Fibroblast of mammary gland (primary cell): Measurements from ENCODE around the gene PANK3.

ENCODE experiments used
- DNase-seq: peaks from one replicate; pipeline ENCODE4 v3.0.0-alpha.2; 2010; ENCODE audit warnings: low read depth
- H3K4me3 ChIP-seq: 2 replicates; pipeline ENCODE4 v1.5.1; 2011; ENCODE audit warnings: low read depth, mild to moderate bottlenecking, low read length, moderate library complexity; ENCODE audit not compliant: control insufficient read depth
- TF ChIP-seq, protein P1 (sequence below): conservative IDR thresholded peaks from 2 replicates; pipeline ENCODE4 v1.5.1; 2011; ENCODE audit warnings: low read depth, low read length, inconsistent platforms; ENCODE audit not compliant: control insufficient read depth, insufficient read depth

Gene PANK3

DNA sequence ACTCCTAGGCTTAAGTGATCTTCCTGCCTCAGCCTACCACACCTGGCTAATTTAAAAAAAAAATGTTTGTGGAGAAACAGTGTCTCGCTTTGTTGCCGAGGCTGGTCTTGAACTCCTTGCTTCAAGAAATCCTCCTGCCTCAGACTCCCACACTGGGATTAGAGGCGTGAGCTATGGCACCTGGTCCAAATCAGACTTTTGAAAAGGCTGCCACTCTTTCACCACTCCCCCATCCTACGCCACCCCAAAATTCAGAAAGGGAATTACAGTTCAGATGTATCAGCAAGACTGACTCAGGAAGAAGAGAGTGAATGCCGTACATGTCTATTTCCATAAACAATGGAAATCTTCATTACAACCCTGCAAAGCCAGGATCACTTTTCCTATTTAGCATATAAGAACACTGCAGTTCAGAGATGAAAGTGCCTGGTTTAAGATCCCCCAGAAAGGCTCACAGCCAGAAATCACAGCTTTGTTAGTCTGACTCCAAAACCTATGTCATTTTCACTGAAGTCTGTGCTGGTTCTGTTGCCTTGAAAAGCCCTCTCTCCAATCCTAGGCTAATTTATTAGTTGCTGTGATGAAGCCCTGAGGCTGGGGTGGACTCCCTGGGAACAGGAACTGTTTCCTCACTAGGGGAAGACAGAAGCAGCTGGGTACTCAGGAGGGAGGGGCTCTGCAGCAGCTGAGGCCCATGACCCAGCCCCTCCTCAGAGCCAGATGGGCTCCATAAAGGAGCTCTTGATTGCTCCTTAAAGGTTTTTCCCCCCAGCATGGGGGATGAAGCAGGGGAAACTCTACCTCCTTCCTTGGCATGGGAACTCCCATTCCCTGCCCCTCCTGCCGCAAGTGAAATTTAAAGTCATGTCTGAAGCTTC, 46.9 kb downstream of the PANK3 start:
- DNase-seq: no peak
- TF ChIP-seq, protein P1, sequence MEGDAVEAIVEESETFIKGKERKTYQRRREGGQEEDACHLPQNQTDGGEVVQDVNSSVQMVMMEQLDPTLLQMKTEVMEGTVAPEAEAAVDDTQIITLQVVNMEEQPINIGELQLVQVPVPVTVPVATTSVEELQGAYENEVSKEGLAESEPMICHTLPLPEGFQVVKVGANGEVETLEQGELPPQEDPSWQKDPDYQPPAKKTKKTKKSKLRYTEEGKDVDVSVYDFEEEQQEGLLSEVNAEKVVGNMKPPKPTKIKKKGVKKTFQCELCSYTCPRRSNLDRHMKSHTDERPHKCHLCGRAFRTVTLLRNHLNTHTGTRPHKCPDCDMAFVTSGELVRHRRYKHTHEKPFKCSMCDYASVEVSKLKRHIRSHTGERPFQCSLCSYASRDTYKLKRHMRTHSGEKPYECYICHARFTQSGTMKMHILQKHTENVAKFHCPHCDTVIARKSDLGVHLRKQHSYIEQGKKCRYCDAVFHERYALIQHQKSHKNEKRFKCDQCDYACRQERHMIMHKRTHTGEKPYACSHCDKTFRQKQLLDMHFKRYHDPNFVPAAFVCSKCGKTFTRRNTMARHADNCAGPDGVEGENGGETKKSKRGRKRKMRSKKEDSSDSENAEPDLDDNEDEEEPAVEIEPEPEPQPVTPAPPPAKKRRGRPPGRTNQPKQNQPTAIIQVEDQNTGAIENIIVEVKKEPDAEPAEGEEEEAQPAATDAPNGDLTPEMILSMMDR: no peak
- no peak overlapping the region for H3K4me3 ChIP-seq

DNA sequence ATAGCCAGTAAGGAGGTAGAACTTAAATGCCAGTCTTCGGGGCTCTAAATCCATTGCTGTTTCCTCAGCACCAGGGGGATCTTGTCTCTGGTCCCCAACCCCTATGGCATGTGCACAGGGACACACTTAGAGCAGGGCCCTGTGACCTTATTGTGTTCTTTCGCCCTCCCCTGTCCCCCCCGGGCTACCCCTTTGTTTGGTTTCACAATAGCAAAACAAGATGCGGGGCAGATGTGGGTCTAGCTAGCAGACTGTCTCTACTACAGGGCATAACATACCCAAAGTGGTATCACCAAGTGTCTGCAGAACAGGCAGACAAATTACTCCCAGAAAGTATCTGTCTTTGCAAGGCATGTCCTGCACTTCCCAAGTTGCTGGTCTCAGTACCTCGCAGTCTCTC, 48.0 kb downstream of the PANK3 start:
- no peak overlapping the region for H3K4me3 ChIP-seq
- TF ChIP-seq, protein P1: no peak
- DNase-seq: no peak

DNA sequence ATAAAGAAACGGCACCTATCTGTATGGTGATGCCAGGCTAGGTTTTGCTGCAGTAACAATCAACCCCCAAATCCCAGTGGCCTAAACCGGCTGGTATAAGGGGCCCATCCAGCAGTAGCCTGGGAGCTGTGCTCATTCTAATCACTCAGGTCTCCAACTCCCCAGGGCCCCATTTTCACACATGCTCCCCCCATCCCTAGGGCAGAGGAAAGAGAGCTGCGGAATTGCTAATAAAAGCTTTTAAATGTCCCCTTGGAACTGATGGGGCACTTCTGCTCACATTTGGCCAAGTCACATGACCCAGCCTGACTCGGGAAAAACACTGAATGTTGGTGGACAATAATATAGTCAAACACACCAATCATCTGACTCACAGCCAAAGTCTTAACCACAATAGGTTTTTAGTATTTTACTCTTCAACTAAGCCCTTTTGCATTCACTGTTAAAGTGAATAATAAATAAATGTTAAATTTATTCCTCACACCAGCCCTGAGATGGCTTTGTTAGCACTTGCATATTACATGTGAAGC, 48.5 kb downstream of the PANK3 start:
- TF ChIP-seq, protein P1: no peak
- H3K4me3 ChIP-seq: no peak overlapping the region
- peak; percentile 22 for DNase-seq

DNA sequence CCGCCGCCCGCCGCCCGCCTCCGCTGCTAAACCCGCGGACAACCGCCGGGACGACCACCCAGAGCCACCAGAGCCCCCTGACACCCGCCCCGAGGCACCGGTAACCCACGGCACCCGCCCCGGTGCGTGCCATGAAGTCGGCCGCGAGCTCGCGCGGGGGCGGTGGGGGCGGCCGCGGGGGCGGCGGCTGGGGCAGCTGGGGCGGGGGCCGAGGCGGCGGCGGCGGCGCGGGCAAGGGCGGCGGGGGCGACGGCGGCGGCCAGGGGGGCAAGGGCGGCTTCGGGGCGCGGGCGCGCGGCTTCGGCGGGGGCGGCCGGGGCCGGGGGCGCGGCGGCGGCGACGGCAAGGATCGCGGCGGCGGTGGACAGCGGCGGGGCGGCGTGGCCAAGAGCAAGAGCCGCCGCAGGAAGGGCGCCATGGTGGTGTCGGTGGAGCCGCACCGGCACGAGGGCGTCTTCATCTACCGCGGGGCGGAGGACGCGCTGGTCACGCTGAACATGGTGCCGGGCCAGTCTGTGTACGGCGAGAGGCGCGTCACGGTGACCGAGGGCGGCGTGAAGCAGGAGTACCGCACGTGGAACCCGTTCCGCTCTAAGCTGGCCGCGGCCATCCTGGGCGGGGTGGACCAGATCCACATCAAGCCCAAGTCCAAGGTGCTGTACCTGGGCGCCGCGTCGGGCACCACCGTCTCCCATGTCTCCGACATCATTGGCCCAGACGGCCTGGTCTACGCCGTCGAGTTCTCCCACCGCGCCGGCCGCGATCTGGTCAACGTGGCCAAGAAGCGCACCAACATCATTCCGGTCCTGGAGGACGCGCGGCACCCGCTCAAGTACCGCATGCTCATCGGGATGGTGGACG, 49.6 kb downstream of the PANK3 start:
- TF ChIP-seq, protein P1: no peak
- DNase-seq: no peak
- peak overlapping the region; percentile 2 for H3K4me3 ChIP-seq

DNA sequence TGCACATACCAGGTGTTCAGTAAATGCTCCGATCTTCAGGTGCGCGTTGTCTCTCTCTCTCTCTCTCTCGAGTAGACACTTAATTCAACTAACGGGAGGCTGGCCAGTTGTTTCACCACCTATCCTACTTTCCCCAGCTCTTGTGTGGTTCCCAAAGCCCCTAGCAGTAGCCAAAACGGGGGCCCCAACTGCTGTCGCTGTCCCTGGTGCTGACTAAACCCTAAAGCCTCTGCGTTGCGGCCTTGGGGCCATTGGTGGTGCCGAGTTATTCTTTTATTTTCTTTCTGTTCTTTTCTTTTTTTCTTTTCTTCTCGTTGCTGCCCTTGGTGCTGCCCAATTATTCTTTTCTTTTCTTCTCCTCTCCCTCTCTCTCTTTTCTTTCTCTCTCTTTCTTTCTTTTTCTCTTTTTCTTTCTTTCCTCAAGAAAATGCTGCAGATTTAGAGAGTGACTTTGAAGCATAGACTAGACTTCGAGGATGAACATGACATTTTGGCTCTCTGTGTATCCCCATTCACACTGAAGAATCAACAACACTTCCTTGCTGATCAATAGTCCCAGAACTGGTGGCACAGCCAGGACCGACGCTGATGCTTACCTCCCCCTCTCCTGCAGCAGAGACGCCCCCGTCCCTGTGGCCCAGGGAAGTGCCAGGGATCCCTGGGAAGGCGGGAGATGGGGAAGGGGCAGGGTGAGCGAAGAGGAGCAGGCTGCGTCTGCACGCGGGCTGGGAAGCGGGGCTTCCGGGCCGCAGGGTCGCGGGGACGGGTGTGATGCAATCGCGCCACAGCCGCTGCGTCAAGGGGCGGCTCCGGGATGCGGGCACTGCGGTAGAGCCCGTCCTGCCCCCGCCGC, 50.4 kb downstream of the PANK3 start, which contains the start of gene FBLL1:
Gene FBLL1 (plus strand): TSS at position 785 of the 853 bp plus-strand sequence. CDS start 200 bp downstream, outside the sequence.
- TF ChIP-seq, protein P1: no peak
- H3K4me3 ChIP-seq: peak within 1 kb of the TSS; percentile 27
- peak; percentile 24 for DNase-seq

DNA sequence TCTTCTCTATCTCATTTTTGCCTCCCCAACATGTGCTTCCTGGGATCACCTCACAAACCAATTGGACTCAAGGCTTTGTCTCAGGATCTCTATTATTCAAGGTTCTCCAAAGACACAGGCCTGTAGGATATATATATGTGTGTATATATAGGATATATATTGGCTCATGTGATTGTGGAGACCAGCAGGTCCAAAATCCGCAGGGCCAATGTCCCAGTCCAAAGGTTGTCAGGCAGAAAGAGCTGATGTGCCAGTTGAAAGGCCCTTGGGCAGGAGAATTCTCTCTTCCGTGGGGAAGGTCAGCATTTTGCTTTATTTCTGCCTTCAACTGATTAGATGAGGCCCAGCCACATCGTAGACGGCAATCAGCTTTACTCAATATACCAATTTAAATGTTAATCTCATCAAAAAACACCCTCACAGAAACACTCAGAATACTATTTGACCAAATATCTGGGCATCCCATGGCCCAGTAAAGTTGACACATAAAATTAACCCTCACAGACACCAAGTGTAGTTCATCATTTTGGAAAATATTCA, 51.3 kb downstream of the PANK3 start:
- no peak overlapping the region for H3K4me3 ChIP-seq
- TF ChIP-seq, protein P1: no peak
- DNase-seq: no peak
